ENCODE results near the gene TTC39B. TPM values are rescaled to one million over a fixed set of nuclear protein-coding genes. Genes with fewer than 3 reads are reported as not detected.

Gene TTC39B
- total RNA-seq, 2 experiments from 2014 or later = 17.8 to 20.3 TPM

DNA sequence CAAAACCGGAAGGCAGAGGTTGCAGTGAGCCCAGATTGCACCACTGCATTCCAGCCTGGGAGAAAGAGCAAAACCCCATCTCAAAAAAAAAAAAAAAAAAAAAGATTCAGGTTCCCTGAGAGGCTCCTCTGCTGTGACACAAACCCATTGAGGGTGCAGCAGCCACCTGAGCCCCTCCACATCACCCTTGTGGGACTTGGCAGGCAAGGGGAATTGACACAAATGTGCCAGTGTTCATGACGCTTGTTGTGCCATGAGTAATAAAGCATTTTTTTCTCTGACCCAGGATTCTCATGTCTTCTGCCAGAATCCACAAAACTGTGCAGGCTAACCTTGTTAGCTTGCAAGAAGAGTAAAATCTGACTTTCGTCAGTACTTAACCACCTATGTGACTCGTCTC is 149.6 kb downstream of the TTC39B start:
- ChIA-PET CTCF (no interaction called here), POLR2A (no interaction called here)
- ATAC-seq (no peak), DNase-seq (no peak)
- Mint-ChIP-seq H3K9me3 (ENCODE audit: insufficient read depth) (no peaks in the 10 kb centered on the region), H3K36me3 (ENCODE audit: low read depth) (no peaks in the 10 kb centered on the region), H3K27ac (no peak overlapping the region), H3K4me1 (ENCODE audit: low read depth) (no peaks in the 10 kb centered on the region), H3K4me3 (no peak overlapping the region), H3K27me3 (ENCODE audit: low read depth) (peaks cover 16% of the 10 kb centered on the region)

DNA sequence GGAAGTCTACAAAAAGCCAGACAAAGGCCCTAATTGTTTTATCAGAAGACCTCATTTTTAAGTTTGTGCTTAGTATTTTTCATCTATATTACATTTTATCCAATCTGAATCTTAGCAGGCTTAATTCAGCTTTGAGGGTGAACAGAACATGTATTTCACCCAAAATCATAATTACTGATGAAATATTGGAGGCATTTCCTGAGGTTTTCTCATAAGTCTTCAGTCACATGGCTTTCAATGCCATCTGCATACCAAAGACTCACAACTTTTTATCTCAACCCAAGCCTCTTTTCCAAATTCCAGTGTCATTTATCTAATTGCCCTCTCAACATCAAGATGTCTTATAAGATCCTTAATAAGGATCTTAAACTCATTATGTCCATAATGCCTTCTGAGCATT is 150.8 kb downstream of the TTC39B start:
- ATAC-seq = no peak
- no peaks in the 10 kb centered on the region for H3K36me3 Mint-ChIP-seq (ENCODE audit: low read depth)

DNA sequence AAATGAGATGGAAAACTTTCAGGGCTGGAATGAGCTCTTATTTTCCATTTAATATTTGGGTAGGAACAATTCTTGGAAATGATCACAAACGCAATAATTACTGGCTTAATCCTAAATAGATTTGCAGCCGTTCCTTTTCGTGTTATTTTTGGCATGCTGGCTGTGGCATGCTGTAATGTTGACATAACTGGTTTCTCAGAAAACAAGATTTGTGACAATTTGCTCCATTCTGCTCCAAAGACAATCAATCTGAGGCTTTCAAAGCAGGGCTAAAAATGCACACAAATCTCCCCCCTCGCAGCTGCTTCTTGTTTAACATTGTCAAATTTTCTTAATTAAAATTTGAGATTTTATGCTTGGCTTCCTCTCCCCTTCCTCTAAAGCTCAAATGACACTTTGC is 151.2 kb downstream of the TTC39B start:
- Mint-ChIP-seq H3K4me1 (ENCODE audit: low read depth) (no peaks in the 10 kb centered on the region), H3K4me3 (no peak overlapping the region), H3K27me3 (ENCODE audit: low read depth) (peaks cover 18% of the 10 kb centered on the region), H3K27ac (no peak overlapping the region), H3K9me3 (ENCODE audit: insufficient read depth) (no peaks in the 10 kb centered on the region), H3K36me3 (ENCODE audit: low read depth) (no peaks in the 10 kb centered on the region)
- ChIA-PET CTCF (no interaction called here), POLR2A (no interaction called here)
- no peak for ATAC-seq
- DNase-seq = no peak

More for the DNA sequence above, 150.8 kb downstream of the TTC39B start:
- CTCF ChIA-PET = no interaction called here
- no peak for DNase-seq
- peaks cover 18% of the 10 kb centered on the region for H3K27me3 Mint-ChIP-seq (ENCODE audit: low read depth)
- H3K27ac Mint-ChIP-seq = no peak overlapping the region
- H3K4me1 Mint-ChIP-seq (ENCODE audit: low read depth) = no peaks in the 10 kb centered on the region
- POLR2A ChIA-PET = no interaction called here
- no peaks in the 10 kb centered on the region for H3K9me3 Mint-ChIP-seq (ENCODE audit: insufficient read depth)
- no peak overlapping the region for H3K4me3 Mint-ChIP-seq

DNA sequence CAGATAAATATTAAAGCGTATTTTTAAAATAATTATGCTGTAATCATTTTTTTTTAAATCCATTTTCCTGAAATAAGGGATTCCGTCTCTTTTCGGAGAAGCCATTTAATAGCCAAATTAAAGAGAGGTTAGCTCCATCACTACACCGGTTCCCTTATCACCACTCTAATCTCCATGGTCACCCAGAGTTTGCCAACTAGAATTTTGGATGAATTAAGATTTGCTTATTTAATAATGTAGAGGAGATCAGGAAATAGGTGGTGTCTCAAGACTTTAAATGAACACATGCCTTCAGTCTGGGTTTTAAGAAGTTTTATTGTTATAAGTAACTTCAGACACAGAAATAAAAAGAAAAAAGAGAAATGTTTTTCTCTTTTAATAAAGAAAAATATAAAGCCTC is 151.7 kb downstream of the TTC39B start:
- no peaks in the 10 kb centered on the region for H3K36me3 Mint-ChIP-seq (ENCODE audit: low read depth)
- H3K27ac Mint-ChIP-seq = no peak overlapping the region
- DNase-seq (no peak), ATAC-seq (no peak)
- ChIA-PET CTCF (interaction anchor here (1.3 to 1.5 kb wide), 2 partner anchors 12 to 20 kb away, joined by 4 read pairs; no protein-coding TSS in a partner anchor), POLR2A (no interaction called here)
- peaks cover 18% of the 10 kb centered on the region for H3K27me3 Mint-ChIP-seq (ENCODE audit: low read depth)
- no peaks in the 10 kb centered on the region for H3K4me1 Mint-ChIP-seq (ENCODE audit: low read depth)
- no peaks in the 10 kb centered on the region for H3K9me3 Mint-ChIP-seq (ENCODE audit: insufficient read depth)
- no peak overlapping the region for H3K4me3 Mint-ChIP-seq

DNA sequence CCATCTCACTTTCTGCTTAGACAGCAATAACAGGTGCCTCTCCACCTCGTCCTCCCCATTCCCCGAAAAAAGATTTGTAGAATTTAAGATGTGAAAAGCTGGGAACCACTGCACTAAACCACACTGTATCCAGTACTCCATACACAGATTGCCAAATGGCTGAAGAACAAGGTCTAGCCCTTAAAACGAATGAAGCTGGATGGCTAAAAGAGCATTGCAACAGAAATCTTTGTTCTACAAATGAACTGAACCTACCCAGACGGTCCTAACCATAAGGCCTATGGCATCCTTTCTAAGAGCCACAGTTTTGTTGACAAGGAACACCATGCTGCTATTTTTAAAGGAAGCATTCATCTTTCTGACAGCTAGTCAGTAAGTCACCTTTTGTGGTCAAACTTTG is 152.3 kb downstream of the TTC39B start:
- Mint-ChIP-seq H3K27ac (no peak overlapping the region), H3K9me3 (ENCODE audit: insufficient read depth) (no peaks in the 10 kb centered on the region), H3K27me3 (ENCODE audit: low read depth) (peaks cover 18% of the 10 kb centered on the region), H3K36me3 (ENCODE audit: low read depth) (no peaks in the 10 kb centered on the region), H3K4me1 (ENCODE audit: low read depth) (no peaks in the 10 kb centered on the region), H3K4me3 (no peak overlapping the region)
- ATAC-seq (no peak), DNase-seq (no peak)
- ChIA-PET POLR2A (no interaction called here), CTCF (interaction anchor here (1.3 to 1.5 kb wide), 2 partner anchors 12 to 19 kb away, joined by 4 read pairs; no protein-coding TSS in a partner anchor)

DNA sequence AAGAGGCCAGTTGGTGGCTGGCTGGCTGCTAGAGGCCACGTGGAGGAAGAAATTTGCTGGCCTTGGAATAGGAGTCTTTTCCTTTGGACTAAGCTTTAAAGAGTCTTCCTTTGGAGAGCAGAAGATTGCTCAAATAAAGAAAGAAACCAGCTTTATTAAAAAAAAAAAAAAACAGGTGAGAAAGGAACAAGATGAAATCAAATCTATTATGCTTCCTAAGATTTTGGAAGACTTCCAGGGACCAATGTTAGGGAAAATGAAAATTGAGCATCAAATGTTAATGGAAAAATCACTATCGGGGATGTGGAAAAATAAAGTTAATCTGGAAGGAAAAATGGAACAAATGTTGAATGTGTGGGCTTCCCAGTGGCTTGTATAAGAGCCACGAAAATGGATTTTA is 153.1 kb downstream of the TTC39B start:
- H3K36me3 Mint-ChIP-seq (ENCODE audit: low read depth) = no peaks in the 10 kb centered on the region
- H3K27ac Mint-ChIP-seq = no peak overlapping the region
- DNase-seq = no peak
- CTCF ChIA-PET = interaction anchor here (1.3 to 1.5 kb wide), 2 partner anchors 11 to 19 kb away, joined by 4 read pairs; no protein-coding TSS in a partner anchor
- POLR2A ChIA-PET = no interaction called here
- H3K27me3 Mint-ChIP-seq (ENCODE audit: low read depth) = peaks cover 21% of the 10 kb centered on the region
- ATAC-seq = no peak
- H3K4me3 Mint-ChIP-seq = no peak overlapping the region
- H3K9me3 Mint-ChIP-seq (ENCODE audit: insufficient read depth) = no peaks in the 10 kb centered on the region
- no peaks in the 10 kb centered on the region for H3K4me1 Mint-ChIP-seq (ENCODE audit: low read depth)

DNA sequence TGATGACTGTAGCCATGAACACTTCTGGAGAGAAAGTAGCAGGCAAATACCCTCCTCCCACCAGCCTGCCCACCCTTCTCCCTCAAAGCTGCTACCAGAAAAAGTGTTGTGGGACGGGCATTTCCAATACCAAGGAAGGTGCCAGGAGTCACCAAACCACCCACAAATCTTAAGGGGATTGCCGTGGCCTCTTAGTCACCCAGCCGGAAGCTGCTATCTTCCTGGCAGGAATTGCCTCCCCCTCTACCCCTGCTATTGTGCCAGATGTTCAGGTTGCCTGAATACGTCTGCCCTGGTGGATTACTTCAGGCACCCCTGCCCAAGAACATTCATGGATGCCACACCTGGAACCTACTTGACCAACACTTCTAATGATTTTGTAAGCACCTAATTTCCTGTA is 156.1 kb downstream of the TTC39B start:
- ChIA-PET CTCF (no interaction called here), POLR2A (no interaction called here)
- H3K4me3 Mint-ChIP-seq = no peak overlapping the region
- no peak for ATAC-seq
- no peak for DNase-seq
- peaks cover 21% of the 10 kb centered on the region for H3K27me3 Mint-ChIP-seq (ENCODE audit: low read depth)
- H3K36me3 Mint-ChIP-seq (ENCODE audit: low read depth) = no peaks in the 10 kb centered on the region
- H3K9me3 Mint-ChIP-seq (ENCODE audit: insufficient read depth) = no peaks in the 10 kb centered on the region
- H3K4me1 Mint-ChIP-seq (ENCODE audit: low read depth) = no peaks in the 10 kb centered on the region
- H3K27ac Mint-ChIP-seq = no peak overlapping the region

DNA sequence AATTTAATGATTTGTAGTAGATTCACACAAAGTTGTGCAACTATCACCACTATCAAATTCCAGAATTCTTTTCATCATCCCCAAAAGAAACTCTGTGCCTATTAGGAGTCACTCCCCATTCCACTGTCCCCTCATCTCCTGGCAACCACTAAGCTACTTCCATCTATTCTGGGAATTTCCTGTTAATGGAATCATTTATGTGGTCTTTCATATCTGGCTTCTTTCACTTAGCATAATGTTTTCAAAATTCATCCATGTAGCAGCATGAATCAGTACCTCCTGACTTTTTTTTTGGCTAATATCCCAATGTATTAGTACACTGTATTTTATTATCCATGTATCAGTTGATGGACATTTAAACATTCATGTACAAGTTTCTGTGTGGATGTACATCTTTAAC is 157.6 kb downstream of the TTC39B start:
- CTCF ChIA-PET = interaction anchor here (1.4 kb wide), 1 partner anchor 15 kb away, joined by 4 read pairs; no protein-coding TSS in a partner anchor
- H3K27me3 Mint-ChIP-seq (ENCODE audit: low read depth) = peaks cover 20% of the 10 kb centered on the region
- POLR2A ChIA-PET = no interaction called here
- H3K9me3 Mint-ChIP-seq (ENCODE audit: insufficient read depth) = no peaks in the 10 kb centered on the region
- ATAC-seq (no peak), DNase-seq (no peak)
- H3K36me3 Mint-ChIP-seq (ENCODE audit: low read depth) = no peaks in the 10 kb centered on the region
- H3K27ac Mint-ChIP-seq = no peak overlapping the region
- H3K4me1 Mint-ChIP-seq (ENCODE audit: low read depth) = no peaks in the 10 kb centered on the region
- no peak overlapping the region for H3K4me3 Mint-ChIP-seq

DNA sequence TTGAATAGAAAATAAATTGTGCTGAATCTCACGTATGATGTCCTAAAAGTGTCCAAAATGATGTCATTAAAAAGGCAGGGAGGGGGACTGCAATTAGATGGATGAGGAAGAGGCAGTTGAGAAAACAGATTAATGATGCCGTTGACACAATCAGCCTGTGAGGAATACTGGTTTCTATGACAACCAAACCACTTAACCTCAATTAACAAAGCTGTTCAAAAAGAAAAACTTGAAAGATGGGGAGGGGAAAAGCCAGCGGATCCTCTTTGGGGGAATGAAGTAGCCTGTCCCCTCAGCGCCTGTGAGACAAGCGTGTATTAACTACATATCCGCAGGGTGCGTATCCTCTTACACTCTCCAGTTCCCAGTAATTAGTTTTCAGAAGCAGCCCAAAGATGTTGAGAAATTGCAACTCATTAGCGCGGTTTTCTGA is 160.7 kb downstream of the TTC39B start:
- Mint-ChIP-seq H3K4me3 (no peak overlapping the region), H3K36me3 (ENCODE audit: low read depth) (no peaks in the 10 kb centered on the region), H3K9me3 (ENCODE audit: insufficient read depth) (no peaks in the 10 kb centered on the region), H3K27ac (no peak overlapping the region), H3K4me1 (ENCODE audit: low read depth) (no peaks in the 10 kb centered on the region), H3K27me3 (ENCODE audit: low read depth) (peaks cover 16% of the 10 kb centered on the region)
- ChIA-PET POLR2A (no interaction called here), CTCF (no interaction called here)
- no peak for DNase-seq
- ATAC-seq = no peak

DNA sequence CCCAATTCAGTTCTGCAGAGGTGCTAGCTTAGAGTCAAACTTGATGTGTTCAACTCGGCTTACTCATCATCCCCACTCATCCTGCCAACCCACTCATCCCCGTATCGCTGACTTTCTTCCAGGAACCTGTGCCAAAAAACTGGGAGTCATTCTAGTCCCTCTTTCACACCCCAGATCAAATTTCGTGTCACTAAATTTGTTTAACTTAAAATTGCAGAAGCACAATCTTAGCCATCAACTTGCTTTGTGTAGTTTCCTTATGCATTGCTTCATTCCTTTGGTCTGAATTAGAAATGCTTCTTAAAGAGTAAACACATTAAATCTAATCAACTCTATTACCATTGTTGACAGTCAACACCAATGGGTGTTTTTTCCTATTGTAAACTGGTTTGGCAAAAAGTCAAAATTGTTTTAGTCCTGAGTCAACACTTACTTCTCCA is 162.4 kb downstream of the TTC39B start:
- Mint-ChIP-seq H3K4me3 (no peak overlapping the region), H3K27ac (no peak overlapping the region), H3K9me3 (ENCODE audit: insufficient read depth) (no peaks in the 10 kb centered on the region), H3K27me3 (ENCODE audit: low read depth) (peaks cover 16% of the 10 kb centered on the region), H3K4me1 (ENCODE audit: low read depth) (no peaks in the 10 kb centered on the region), H3K36me3 (ENCODE audit: low read depth) (no peaks in the 10 kb centered on the region)
- DNase-seq (no peak), ATAC-seq (no peak)
- ChIA-PET POLR2A (no interaction called here), CTCF (no interaction called here)

DNA sequence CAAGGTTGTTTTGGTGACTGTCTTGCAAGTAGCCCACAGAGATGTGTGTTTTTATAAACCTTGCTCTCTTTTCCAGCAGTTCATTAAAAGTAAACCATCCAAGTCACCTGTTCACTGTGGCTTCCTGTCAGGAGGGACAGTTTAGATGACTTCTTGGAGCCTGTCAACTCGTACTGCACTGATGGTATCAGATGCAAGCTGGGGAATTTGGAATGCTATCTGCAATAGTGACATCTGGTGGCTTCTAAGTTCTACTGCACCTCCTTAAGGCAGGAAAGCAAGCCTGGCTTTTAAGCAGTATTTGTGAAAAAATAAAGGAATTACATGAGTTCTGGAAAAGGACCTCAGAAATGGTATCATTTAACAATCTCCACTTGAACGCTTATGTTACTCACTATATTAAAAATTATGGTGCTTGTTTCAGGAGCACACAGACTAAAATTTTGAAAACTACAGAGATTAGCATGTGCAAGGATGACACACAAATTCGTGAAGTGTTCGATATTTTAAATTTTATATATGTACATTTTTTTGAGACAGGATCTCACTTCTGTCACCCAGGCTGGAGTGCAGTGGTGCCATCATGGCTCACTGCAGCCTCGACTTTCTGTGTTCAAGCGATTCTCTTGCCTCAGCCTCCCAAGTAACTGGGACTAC is 164.0 kb downstream of the TTC39B start:
- DNase-seq (peak; percentile 29), ATAC-seq (peak; percentile 70)
- no peak overlapping the region for H3K27ac Mint-ChIP-seq
- ChIA-PET CTCF (interaction anchor here (0.7 to 1.3 kb wide), 8 partner anchors 8 to 1655 kb away, joined by 3 to 5 read pairs (median 4); no protein-coding TSS in a partner anchor), POLR2A (no interaction called here)
- H3K36me3 Mint-ChIP-seq (ENCODE audit: low read depth) = no peaks in the 10 kb centered on the region
- H3K27me3 Mint-ChIP-seq (ENCODE audit: low read depth) = peaks cover 13% of the 10 kb centered on the region
- H3K9me3 Mint-ChIP-seq (ENCODE audit: insufficient read depth) = no peaks in the 10 kb centered on the region
- H3K4me1 Mint-ChIP-seq (ENCODE audit: low read depth) = no peaks in the 10 kb centered on the region
- no peak overlapping the region for H3K4me3 Mint-ChIP-seq

DNA sequence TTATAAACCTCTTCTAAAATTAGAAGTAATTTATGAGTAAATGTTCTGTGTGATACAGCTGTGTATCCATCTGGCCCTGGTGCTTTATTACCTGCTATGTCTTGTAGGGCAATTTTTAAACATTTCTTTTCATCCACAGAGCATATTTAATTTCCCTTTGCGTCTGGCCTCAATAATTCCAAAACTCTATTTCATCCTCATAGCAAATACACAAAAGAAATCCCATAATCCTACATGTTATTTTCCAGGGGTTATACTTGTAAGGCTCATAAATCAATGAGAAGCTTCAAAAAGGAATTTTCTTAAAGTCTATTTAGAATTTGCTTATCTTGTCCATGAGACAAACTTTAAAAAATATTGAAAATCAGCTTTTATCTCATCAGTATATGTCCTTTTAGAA is 167.0 kb downstream of the TTC39B start:
- no peaks in the 10 kb centered on the region for H3K9me3 Mint-ChIP-seq (ENCODE audit: insufficient read depth)
- POLR2A ChIA-PET = no interaction called here
- CTCF ChIA-PET = no interaction called here
- no peaks in the 10 kb centered on the region for H3K36me3 Mint-ChIP-seq (ENCODE audit: low read depth)
- H3K27me3 Mint-ChIP-seq (ENCODE audit: low read depth) = peaks cover 5% of the 10 kb centered on the region
- peaks cover 10% of the 10 kb centered on the region for H3K4me1 Mint-ChIP-seq (ENCODE audit: low read depth)
- ATAC-seq = no peak
- no peak for DNase-seq
- H3K27ac Mint-ChIP-seq = no peak overlapping the region
- H3K4me3 Mint-ChIP-seq = no peak overlapping the region

DNA sequence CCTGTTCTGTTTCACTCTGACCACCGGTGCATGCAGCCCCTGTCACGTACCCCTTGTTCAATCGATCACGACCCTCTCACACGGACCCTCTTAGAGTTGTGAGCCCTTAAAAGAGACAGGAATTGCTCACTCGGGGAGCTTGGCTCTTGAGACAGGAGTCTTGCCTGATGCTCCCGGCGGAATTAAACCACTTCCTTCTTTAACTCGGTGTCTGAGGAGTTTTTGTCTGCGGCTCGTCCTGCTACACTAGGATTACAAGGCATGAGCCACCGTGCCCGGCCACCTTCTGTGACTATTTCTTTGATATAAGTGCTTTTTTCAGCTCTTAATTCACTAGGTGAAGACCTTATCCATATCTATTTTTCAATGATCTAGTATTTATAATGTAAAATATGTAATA is 167.5 kb downstream of the TTC39B start:
- Mint-ChIP-seq H3K36me3 (ENCODE audit: low read depth) (no peaks in the 10 kb centered on the region), H3K27me3 (ENCODE audit: low read depth) (peaks cover 5% of the 10 kb centered on the region), H3K9me3 (ENCODE audit: insufficient read depth) (no peaks in the 10 kb centered on the region), H3K27ac (no peak overlapping the region), H3K4me3 (no peak overlapping the region), H3K4me1 (ENCODE audit: low read depth) (peaks cover 12% of the 10 kb centered on the region)
- no peak for DNase-seq
- ChIA-PET CTCF (interaction anchor here (0.6 kb wide), 1 partner anchor 124 kb away, joined by 3 read pairs; no protein-coding TSS in a partner anchor), POLR2A (no interaction called here)
- ATAC-seq = no peak
